Osteoblast (primary cell): ENCODE results near the gene GAK. TPM values are rescaled to one million over a fixed set of nuclear protein-coding genes. Genes with fewer than 3 reads are reported as not detected.
A peak's percentile ranks its signal among the peaks of the same experiment; 100 is the strongest.

Experiments
- DNase-seq: peaks from one replicate; pipeline ENCODE4 v3.0.0; 2011; ENCODE audit warnings: low spot score, mixed read lengths; ENCODE audit not compliant: insufficient read length; ENCODE audit errors: missing footprints
- H2AFZ ChIP-seq: 2 replicates; pipeline ENCODE4 v1.6.0; 2011; ENCODE audit warnings: mild to moderate bottlenecking, low read length
- H3K27ac ChIP-seq: 2 replicates; pipeline ENCODE4 v1.5.1; 2011; ENCODE audit warnings: mild to moderate bottlenecking, low read depth, low read length, moderate library complexity
- H3K27me3 ChIP-seq: 2 replicates; pipeline ENCODE4 v1.6.0; 2012; ENCODE audit warnings: mild to moderate bottlenecking, control low read depth, inconsistent platforms, low read length, moderate library complexity; ENCODE audit not compliant: insufficient read depth
- H3K36me3 ChIP-seq: 2 replicates; pipeline ENCODE4 v1.5.1; 2011; ENCODE audit warnings: mild to moderate bottlenecking, low read length, control low read depth, moderate library complexity; ENCODE audit not compliant: insufficient read depth
- H3K4me1 ChIP-seq: 2 replicates; pipeline ENCODE4 v1.5.1; 2011; ENCODE audit warnings: mild to moderate bottlenecking, low read length, control low read depth, moderate library complexity; ENCODE audit not compliant: insufficient read depth
- H3K4me2 ChIP-seq: 2 replicates; pipeline ENCODE4 v1.6.0; 2011; ENCODE audit warnings: mild to moderate bottlenecking, low read length; ENCODE audit not compliant: insufficient read depth
- H3K4me3 ChIP-seq: fragments of 200-600 bp; sonication (generic); 3 replicates; pipeline ENCODE4 v1.5.1; 2012; ENCODE audit warnings: mild to moderate bottlenecking, low read length, inconsistent platforms; ENCODE audit not compliant: insufficient read depth
- H3K79me2 ChIP-seq: 2 replicates; pipeline ENCODE4 v1.6.0; 2012; ENCODE audit warnings: mild to moderate bottlenecking, low read length, control low read depth, inconsistent platforms; ENCODE audit not compliant: insufficient read depth
- H3K9me3 ChIP-seq: 2 replicates; pipeline ENCODE4 v1.5.1; 2011; ENCODE audit warnings: low read depth, low read length, control low read depth
- H4K20me1 ChIP-seq: 2 replicates; pipeline ENCODE4 v1.6.0; 2012; ENCODE audit warnings: mild to moderate bottlenecking, low read length, control low read depth; ENCODE audit not compliant: insufficient read depth
- CTCF ChIP-seq: IDR thresholded peaks from 2 replicates; pipeline ENCODE4 v1.5.1; 2011; ENCODE audit warnings: mild to moderate bottlenecking, low read depth, low read length, moderate library complexity; ENCODE audit errors: extremely low read depth
- total RNA-seq: library from RNA; depleted of rRNA; stranded (reverse); fragments of >200 nt; gene quantifications from 2 replicates; pipeline ENCODE4 v1.2.3, GENCODE V29; 2012

Gene GAK
- total RNA-seq, 1 donor = 48.9 TPM

- Histone ChIP-seq H3K4me1 (no peaks in the 10 kb centered on the region), H2AFZ (no peak overlapping the region), H3K27ac (no peak overlapping the region), H3K9me3 (no peaks in the 10 kb centered on the region), H4K20me1 (no peaks in the 10 kb centered on the region), H3K4me2 (no peak overlapping the region), H3K4me3 (no peak overlapping the region), H3K36me3 (peaks cover 8% of the 10 kb centered on the region), H3K27me3 (no peaks in the 10 kb centered on the region), H3K79me2 (no peaks in the 10 kb centered on the region)
- no peak for TF ChIP-seq CTCF
- DNase-seq = peak; percentile 83
These were observed 25.6 kb upstream of the GAK start for GRCh38 chr4:957581-958313.

- Histone ChIP-seq H3K4me1 (no peaks in the 10 kb centered on the region), H3K4me2 (no peak overlapping the region), H3K27ac (no peak overlapping the region), H3K27me3 (no peaks in the 10 kb centered on the region), H3K36me3 (peaks cover 8% of the 10 kb centered on the region), H3K9me3 (no peaks in the 10 kb centered on the region), H2AFZ (no peak overlapping the region), H3K4me3 (no peak overlapping the region), H4K20me1 (no peaks in the 10 kb centered on the region), H3K79me2 (no peaks in the 10 kb centered on the region)
- DNase-seq = no peak
- TF ChIP-seq CTCF = no peak
These were observed 25.1 kb upstream of the GAK start for GRCh38 chr4:957231-957580.

GRCh38 chr4:956531-957230 lies 24.6 kb upstream of the GAK start:
- peak; percentile 74 for DNase-seq
- no peaks in the 10 kb centered on the region for H3K27me3 ChIP-seq
- no peak overlapping the region for H3K4me2 ChIP-seq
- H3K4me3 ChIP-seq = no peak overlapping the region
- no peaks in the 10 kb centered on the region for H4K20me1 ChIP-seq
- no peaks in the 10 kb centered on the region for H3K79me2 ChIP-seq
- TF ChIP-seq CTCF = no peak
- no peaks in the 10 kb centered on the region for H3K4me1 ChIP-seq
- H3K9me3 ChIP-seq = no peaks in the 10 kb centered on the region
- no peak overlapping the region for H2AFZ ChIP-seq
- no peak overlapping the region for H3K27ac ChIP-seq
- peaks cover 8% of the 10 kb centered on the region for H3K36me3 ChIP-seq

- Histone ChIP-seq H2AFZ (no peak overlapping the region), H3K36me3 (peaks cover 8% of the 10 kb centered on the region), H3K79me2 (no peaks in the 10 kb centered on the region), H3K4me2 (no peak overlapping the region), H3K9me3 (no peaks in the 10 kb centered on the region), H4K20me1 (peaks cover 3% of the 10 kb centered on the region), H3K27ac (no peak overlapping the region), H3K4me3 (no peak overlapping the region), H3K27me3 (no peaks in the 10 kb centered on the region), H3K4me1 (no peaks in the 10 kb centered on the region)
- peak; percentile 77 for DNase-seq
- no peak for TF ChIP-seq CTCF
These were observed 23.8 kb upstream of the GAK start for GRCh38 chr4:955931-956381.
